Nucleus accumbens (tissue), 56 donors: ENCODE data around the gene SLC2A14.

Experiments used
- DNase-seq, 56 donors: peaks; one replicate each; lab custom pipeline; 2025; lab: John Stamatoyannopoulos, UW

SLC2A14 gene

DNA sequence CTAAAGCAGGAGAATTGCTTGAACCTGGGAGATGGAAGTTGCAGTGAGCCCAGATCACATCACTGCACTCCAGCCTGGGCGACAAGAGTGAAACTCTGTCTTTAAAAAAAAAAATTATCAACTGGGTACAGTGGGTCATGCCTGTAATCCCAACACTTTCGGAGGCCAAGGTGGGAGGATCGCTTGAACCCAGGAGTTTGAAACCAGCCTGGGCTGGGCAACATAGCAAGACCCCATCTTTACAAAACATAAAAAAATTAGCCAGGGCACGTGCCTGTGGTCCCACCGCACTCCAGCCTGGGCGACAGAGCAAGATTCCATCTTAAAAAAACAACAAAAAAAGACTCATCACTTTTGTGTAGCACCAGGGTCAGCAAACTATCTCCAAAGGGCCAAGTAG, 90.7 kb downstream of the SLC2A14 start:
- no peak for DNase-seq

DNA sequence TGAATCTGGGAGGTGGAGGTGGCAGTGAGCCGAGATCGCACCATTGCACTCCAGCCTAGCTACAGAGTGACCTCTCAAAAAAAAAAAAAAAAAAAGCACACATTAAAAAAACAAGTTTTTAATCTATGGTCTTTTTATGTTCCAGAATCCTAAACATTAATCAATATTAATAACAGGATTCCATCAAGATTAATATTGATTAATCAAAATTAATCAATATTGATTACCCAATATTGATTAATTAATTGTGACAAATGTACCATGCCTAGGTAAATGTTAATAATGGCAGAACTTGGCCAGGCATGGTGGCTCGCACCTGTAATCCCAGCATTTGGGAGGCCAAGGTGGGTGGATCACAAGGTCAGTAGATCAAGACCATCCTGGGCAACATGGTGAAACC, 91.4 kb downstream of the SLC2A14 start:
- DNase-seq = no peak

DNA sequence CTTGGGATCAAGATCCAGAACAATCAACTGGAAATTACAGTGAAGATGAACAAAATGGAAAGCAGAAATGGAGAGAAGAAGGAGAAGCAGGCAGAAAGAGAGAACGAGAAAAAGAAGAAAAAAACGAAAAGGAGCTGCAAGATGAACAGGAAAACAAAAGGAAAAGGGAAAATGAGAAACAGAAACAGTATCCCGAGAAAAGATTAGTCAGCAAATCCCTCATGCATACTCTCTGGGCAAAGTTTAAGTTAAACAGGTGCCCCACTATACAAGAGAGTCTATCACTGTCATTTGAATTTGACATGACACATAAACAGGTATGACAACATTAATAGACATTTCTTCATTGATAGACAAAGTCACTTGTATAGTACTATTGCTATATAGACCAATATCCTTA, 102.7 kb downstream of the SLC2A14 start:
- DNase-seq = no peak
